ENCODE measurements around the gene ARF3.

Gene ARF3

GRCh38 chr12:48965298-48965838, 8.1 kb upstream of the ARF3 start:
- in situ Hi-C loops (cut with HindIII; ENCODE audit: low sequenced_read_pairs), result no loop called here
- DNase-seq (ENCODE audit: low read depth), result no peak

GRCh38 chr12:48961801-48962200, 4.5 kb upstream of the ARF3 start:
- TF ChIP-seq, protein P1, sequence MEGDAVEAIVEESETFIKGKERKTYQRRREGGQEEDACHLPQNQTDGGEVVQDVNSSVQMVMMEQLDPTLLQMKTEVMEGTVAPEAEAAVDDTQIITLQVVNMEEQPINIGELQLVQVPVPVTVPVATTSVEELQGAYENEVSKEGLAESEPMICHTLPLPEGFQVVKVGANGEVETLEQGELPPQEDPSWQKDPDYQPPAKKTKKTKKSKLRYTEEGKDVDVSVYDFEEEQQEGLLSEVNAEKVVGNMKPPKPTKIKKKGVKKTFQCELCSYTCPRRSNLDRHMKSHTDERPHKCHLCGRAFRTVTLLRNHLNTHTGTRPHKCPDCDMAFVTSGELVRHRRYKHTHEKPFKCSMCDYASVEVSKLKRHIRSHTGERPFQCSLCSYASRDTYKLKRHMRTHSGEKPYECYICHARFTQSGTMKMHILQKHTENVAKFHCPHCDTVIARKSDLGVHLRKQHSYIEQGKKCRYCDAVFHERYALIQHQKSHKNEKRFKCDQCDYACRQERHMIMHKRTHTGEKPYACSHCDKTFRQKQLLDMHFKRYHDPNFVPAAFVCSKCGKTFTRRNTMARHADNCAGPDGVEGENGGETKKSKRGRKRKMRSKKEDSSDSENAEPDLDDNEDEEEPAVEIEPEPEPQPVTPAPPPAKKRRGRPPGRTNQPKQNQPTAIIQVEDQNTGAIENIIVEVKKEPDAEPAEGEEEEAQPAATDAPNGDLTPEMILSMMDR (IDR thresholded peaks at IDR 0.05; ENCODE audit: low read depth, low read length, missing control alignments), result no peak
- DNase-seq (ENCODE audit: low read depth), result no peak
- in situ Hi-C loops (cut with HindIII; ENCODE audit: low sequenced_read_pairs), result no loop called here
- no peak overlapping the region for H3K4me3 ChIP-seq (ENCODE audit: low read depth, low read length)

More at GRCh38 chr12:48965298-48965838, 8.1 kb upstream of the ARF3 start:
- no peak overlapping the region for H3K4me3 ChIP-seq (ENCODE audit: low read depth, low read length)
- TF ChIP-seq, protein P1 (IDR thresholded peaks at IDR 0.05; ENCODE audit: low read depth, low read length, missing control alignments), result peak; percentile 61

- in situ Hi-C loops (cut with HindIII; ENCODE audit: low sequenced_read_pairs), result no loop called here
- no peak for DNase-seq (ENCODE audit: low read depth)
- TF ChIP-seq, protein P1 (IDR thresholded peaks at IDR 0.05; ENCODE audit: low read depth, low read length, missing control alignments), result no peak
Observed at GRCh38 chr12:48961331-48961730, 4.0 kb upstream of the ARF3 start.

DNA sequence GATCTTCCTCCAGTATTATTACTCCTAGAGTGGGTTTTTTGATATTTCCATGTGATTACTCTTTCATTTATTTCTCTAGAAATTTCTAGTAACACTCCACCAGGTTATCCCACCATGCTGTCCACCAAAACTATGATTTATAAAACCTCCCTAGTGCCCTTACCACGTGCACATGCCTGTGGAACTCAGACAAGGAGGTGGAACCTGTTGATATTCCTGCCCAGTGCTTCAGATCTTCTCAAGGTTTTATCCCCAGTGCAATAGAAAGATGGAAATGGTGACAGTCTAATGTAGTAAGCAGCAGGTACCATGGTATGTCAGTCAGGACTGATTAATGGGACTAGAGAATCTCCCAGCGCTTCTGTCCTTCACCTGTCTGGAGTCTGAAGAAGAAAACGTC, 3.5 kb upstream of the ARF3 start:
- no peak for DNase-seq (ENCODE audit: low read depth)
- H3K4me3 ChIP-seq (ENCODE audit: low read depth, low read length), result no peak overlapping the region
- TF ChIP-seq, protein P1 (IDR thresholded peaks at IDR 0.05; ENCODE audit: low read depth, low read length, missing control alignments), result no peak
- in situ Hi-C loops (cut with HindIII; ENCODE audit: low sequenced_read_pairs), result no loop called here

More at GRCh38 chr12:48961331-48961730, 4.0 kb upstream of the ARF3 start:
- no peak overlapping the region for H3K4me3 ChIP-seq (ENCODE audit: low read depth, low read length)

DNA sequence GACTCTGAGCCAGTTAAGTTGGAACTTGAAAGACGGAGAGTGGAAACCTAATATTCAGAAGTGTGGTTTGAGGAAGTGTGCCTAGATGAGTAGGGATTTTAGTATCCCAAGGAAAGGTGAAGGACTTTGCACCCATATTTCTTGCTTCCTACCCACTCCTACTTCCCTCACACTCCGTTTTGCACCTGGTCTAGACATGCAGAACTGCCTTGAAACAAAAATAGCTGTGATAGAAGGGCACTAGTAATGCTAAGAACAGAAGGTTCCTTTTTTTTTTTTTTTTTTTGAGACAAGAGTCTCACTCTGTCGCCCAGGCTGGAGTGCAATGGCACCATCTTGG, 732 bp upstream of the ARF3 start:
- peak overlapping the region; percentile 96 for H3K4me3 ChIP-seq (ENCODE audit: low read depth, low read length)
- TF ChIP-seq, protein P1 (IDR thresholded peaks at IDR 0.05; ENCODE audit: low read depth, low read length, missing control alignments), result no peak
- in situ Hi-C loops (cut with HindIII; ENCODE audit: low sequenced_read_pairs), result no loop called here
- DNase-seq (ENCODE audit: low read depth), result no peak

- peak; percentile 95 for DNase-seq (ENCODE audit: low read depth)
- TF ChIP-seq, protein P1 (IDR thresholded peaks at IDR 0.05; ENCODE audit: low read depth, low read length, missing control alignments), result peak; percentile 15
- H3K4me3 ChIP-seq (ENCODE audit: low read depth, low read length), result peak overlapping the region; percentile 96
- in situ Hi-C loops (cut with HindIII; ENCODE audit: low sequenced_read_pairs), result no loop called here
Observed at GRCh38 chr12:48956279-48957140, 777 bp downstream of the ARF3 start.
